ENCODE data around the gene FOXC1. TPM values are rescaled to one million over a fixed set of nuclear protein-coding genes. Genes with fewer than 3 reads are reported as not detected.

FOXC1 gene
- total RNA-seq, 1 donor from 2014 or later, result 2.9 TPM

DNA sequence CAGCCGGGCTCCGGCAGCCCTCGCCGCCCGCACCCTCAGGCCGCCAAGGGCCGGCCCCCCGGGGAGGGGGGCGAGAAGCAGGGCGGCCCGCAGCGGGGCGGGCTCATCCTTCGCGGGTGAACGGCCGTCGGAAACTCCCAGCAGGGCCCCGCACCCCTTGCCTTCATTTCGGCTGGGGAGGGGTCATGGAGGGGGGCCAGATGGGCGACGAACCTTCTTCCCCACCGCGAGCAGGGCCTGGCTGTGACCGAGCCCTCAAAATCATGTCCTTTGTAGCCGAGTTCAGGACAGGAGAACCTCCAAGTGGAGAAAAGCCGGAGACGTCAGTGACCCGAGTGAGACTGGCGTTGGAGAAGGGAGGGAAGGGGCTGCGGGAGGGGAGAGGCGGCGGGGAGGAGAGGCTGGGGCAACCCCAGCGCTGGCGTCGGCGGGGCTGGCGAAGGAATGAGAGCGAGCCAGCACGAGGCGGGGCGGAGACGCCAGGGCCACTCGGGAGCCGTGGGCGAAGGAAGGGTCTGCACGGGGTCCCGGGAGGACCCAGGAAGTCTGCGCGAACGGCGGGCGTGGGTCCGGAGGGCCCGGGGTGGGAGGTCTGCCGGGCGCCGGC, 571 bp upstream of the FOXC1 start:
- Histone ChIP-seq H3K9ac (ENCODE audit: low read length) (peak overlapping the region; percentile 54), H2AFZ (ENCODE audit: low read depth, low read length) (peak overlapping the region; percentile 73), H3K27me3 (ENCODE audit: insufficient read depth, low read length) (peaks cover 54% of the 10 kb centered on the region), H3K4me3 (ENCODE audit: insufficient read depth, low read depth, low read length) (peak overlapping the region; percentile 37), H3K27ac (ENCODE audit: low read depth, low read length) (no peak overlapping the region), H4K20me1 (ENCODE audit: insufficient read depth, low read length) (peaks cover 34% of the 10 kb centered on the region), H3K4me2 (ENCODE audit: low read length) (peak overlapping the region; percentile 84), H3K9me3 (ENCODE audit: insufficient read depth, low read depth, low read length) (no peaks in the 10 kb centered on the region), H3K79me2 (ENCODE audit: insufficient read depth, low read length) (peaks cover 23% of the 10 kb centered on the region), H3K4me1 (ENCODE audit: insufficient read depth, low read length) (peaks cover 25% of the 10 kb centered on the region), H3K36me3 (ENCODE audit: insufficient read depth, low read length) (no peaks in the 10 kb centered on the region)
- H3K27me3 Mint-ChIP-seq (ENCODE audit: low read depth, unreplicated experiment), result peaks cover 48% of the 10 kb centered on the region
- TF ChIP-seq, protein P1, sequence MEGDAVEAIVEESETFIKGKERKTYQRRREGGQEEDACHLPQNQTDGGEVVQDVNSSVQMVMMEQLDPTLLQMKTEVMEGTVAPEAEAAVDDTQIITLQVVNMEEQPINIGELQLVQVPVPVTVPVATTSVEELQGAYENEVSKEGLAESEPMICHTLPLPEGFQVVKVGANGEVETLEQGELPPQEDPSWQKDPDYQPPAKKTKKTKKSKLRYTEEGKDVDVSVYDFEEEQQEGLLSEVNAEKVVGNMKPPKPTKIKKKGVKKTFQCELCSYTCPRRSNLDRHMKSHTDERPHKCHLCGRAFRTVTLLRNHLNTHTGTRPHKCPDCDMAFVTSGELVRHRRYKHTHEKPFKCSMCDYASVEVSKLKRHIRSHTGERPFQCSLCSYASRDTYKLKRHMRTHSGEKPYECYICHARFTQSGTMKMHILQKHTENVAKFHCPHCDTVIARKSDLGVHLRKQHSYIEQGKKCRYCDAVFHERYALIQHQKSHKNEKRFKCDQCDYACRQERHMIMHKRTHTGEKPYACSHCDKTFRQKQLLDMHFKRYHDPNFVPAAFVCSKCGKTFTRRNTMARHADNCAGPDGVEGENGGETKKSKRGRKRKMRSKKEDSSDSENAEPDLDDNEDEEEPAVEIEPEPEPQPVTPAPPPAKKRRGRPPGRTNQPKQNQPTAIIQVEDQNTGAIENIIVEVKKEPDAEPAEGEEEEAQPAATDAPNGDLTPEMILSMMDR (IDR thresholded peaks at IDR 0.05; ENCODE audit: insufficient read depth, low read depth, low read length), result no peak
- peak; percentile 5 for TF ChIP-seq EZH2 (IDR thresholded peaks at IDR 0.05; ENCODE audit: insufficient read depth, low read length)
- FAIRE-seq (no peak), DNase-seq (ENCODE audit: low read depth) (no peak)
- peaks cover 13% of the 10 kb centered on the region for H3K4me1 Mint-ChIP-seq (ENCODE audit: low read depth, unreplicated experiment)
- peak overlapping the region; percentile 74 for H3K4me3 Mint-ChIP-seq (ENCODE audit: unreplicated experiment)
- no peaks in the 10 kb centered on the region for H3K36me3 Mint-ChIP-seq (ENCODE audit: low read depth, unreplicated experiment)
- no peak overlapping the region for H3K27ac Mint-ChIP-seq (ENCODE audit: unreplicated experiment)
- peaks cover 4% of the 10 kb centered on the region for H3K9me3 Mint-ChIP-seq (ENCODE audit: unreplicated experiment)

DNA sequence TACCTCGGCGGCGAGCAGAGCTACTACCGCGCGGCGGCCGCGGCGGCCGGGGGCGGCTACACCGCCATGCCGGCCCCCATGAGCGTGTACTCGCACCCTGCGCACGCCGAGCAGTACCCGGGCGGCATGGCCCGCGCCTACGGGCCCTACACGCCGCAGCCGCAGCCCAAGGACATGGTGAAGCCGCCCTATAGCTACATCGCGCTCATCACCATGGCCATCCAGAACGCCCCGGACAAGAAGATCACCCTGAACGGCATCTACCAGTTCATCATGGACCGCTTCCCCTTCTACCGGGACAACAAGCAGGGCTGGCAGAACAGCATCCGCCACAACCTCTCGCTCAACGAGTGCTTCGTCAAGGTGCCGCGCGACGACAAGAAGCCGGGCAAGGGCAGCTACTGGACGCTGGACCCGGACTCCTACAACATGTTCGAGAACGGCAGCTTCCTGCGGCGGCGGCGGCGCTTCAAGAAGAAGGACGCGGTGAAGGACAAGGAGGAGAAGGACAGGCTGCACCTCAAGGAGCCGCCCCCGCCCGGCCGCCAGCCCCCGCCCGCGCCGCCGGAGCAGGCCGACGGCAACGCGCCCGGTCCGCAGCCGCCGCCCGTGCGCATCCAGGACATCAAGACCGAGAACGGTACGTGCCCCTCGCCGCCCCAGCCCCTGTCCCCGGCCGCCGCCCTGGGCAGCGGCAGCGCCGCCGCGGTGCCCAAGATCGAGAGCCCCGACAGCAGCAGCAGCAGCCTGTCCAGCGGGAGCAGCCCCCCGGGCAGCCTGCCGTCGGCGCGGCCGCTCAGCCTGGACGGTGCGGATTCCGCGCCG, 994 bp downstream of the FOXC1 start:
- Mint-ChIP-seq H3K27me3 (ENCODE audit: low read depth, unreplicated experiment) (peaks cover 46% of the 10 kb centered on the region), H3K4me3 (ENCODE audit: unreplicated experiment) (peak overlapping the region; percentile 80)

More for the DNA sequence above, 994 bp downstream of the FOXC1 start:
- H3K4me3 ChIP-seq (ENCODE audit: insufficient read depth, low read depth, low read length), result peak overlapping the region; percentile 70
- peak overlapping the region; percentile 90 for H2AFZ ChIP-seq (ENCODE audit: low read depth, low read length)
- DNase-seq (ENCODE audit: low read depth), result peak; percentile 32
- H3K9me3 ChIP-seq (ENCODE audit: insufficient read depth, low read depth, low read length), result no peaks in the 10 kb centered on the region
- Mint-ChIP-seq H3K36me3 (ENCODE audit: low read depth, unreplicated experiment) (no peaks in the 10 kb centered on the region), H3K27ac (ENCODE audit: unreplicated experiment) (peak overlapping the region; percentile 66), H3K4me1 (ENCODE audit: low read depth, unreplicated experiment) (peaks cover 12% of the 10 kb centered on the region), H3K9me3 (ENCODE audit: unreplicated experiment) (peaks cover 4% of the 10 kb centered on the region)
- no peaks in the 10 kb centered on the region for H3K36me3 ChIP-seq (ENCODE audit: insufficient read depth, low read length)
- TF ChIP-seq EZH2 (IDR thresholded peaks at IDR 0.05; ENCODE audit: insufficient read depth, low read length), result peak; percentile 60
- TF ChIP-seq, protein P1 (IDR thresholded peaks at IDR 0.05; ENCODE audit: insufficient read depth, low read depth, low read length), result no peak
- H4K20me1 ChIP-seq (ENCODE audit: insufficient read depth, low read length), result peaks cover 30% of the 10 kb centered on the region
- H3K9ac ChIP-seq (ENCODE audit: low read length), result peak overlapping the region; percentile 88
- FAIRE-seq, result no peak
- H3K27me3 ChIP-seq (ENCODE audit: insufficient read depth, low read length), result peaks cover 45% of the 10 kb centered on the region
- H3K4me2 ChIP-seq (ENCODE audit: low read length), result peak overlapping the region; percentile 84
- peak overlapping the region; percentile 45 for H3K27ac ChIP-seq (ENCODE audit: low read depth, low read length)
- H3K4me1 ChIP-seq (ENCODE audit: insufficient read depth, low read length), result peaks cover 25% of the 10 kb centered on the region
- H3K79me2 ChIP-seq (ENCODE audit: insufficient read depth, low read length), result peaks cover 35% of the 10 kb centered on the region
